Endothelial cell of umbilical vein (primary cell): Measurements from ENCODE around the gene NBPF11. TPM values are rescaled to one million over a fixed set of nuclear protein-coding genes. Genes with fewer than 3 reads are reported as not detected.
"Not testable (repeated sequence)": the region's sequence is repeated elsewhere in the genome, so short reads cannot be mapped to it uniquely, and the experiment has no call there.

ENCODE experiments used
- BruUV-seq: library from RNA; stranded (reverse); fragments of 400-500 nt; replicated peaks from 2 replicates; lab custom pipeline; 2021; lab: Mats Ljungman, UMichigan
- CTCF ChIA-PET: fragments of 300-600, 350-600 bp; sonication (Branson Sonifier 250); formaldehyde crosslinking; loops from one replicate; lab custom pipeline; 2021; ENCODE audit warnings: antibody characterized with exemption, inconsistent platforms; lab: Charles Lee
- POLR2A ChIA-PET: fragments of 300-600, 350-600 bp; sonication (Branson Sonifier 250); formaldehyde crosslinking; loops from one replicate; lab custom pipeline; 2021; ENCODE audit warnings: antibody characterized with exemption, inconsistent platforms; lab: Charles Lee
- DNase-seq: peaks from one replicate; pipeline ENCODE4 v3.0.0-alpha.2; 2011; ENCODE audit warnings: low read depth, low spot score
- FAIRE-seq: peaks from 2 replicates; lab custom pipeline; 2011; peaks lifted over from hg19 to GRCh38; lab: Jason Lieb, UNC
- H2AFZ ChIP-seq: 2 replicates; pipeline ENCODE4 v1.6.0; 2012; ENCODE audit warnings: low read depth, low read length, control low read depth, inconsistent platforms
- H3K27ac ChIP-seq: 2 replicates; pipeline ENCODE4 v1.5.1; 2011; ENCODE audit warnings: low read depth, mild to moderate bottlenecking, control low read depth, low read length, moderate library complexity; ENCODE audit not compliant: insufficient read depth
- H3K27me3 ChIP-seq, 2 experiments: 2 replicates each; pipeline versions ENCODE4 v1.6.0 to v1.6.1; 2011; ENCODE audit warnings: low read length in 2 of 2, mixed read lengths in 1 of 2; ENCODE audit not compliant: control insufficient read depth in 2 of 2, insufficient read depth in 2 of 2
- H3K36me3 ChIP-seq, 2 experiments: 2 replicates in 1 of 2; 3 replicates in 1 of 2; pipeline ENCODE4 v1.5.1; 2011; ENCODE audit warnings: low read length in 2 of 2, mild to moderate bottlenecking in 1 of 2, moderate library complexity in 1 of 2; ENCODE audit not compliant: control insufficient read depth in 2 of 2, insufficient read depth in 2 of 2; ENCODE audit errors: extremely low read depth in 1 of 2
- H3K4me1 ChIP-seq: 3 replicates; pipeline ENCODE4 v1.5.1; 2011; ENCODE audit warnings: mild to moderate bottlenecking, low read length; ENCODE audit not compliant: control insufficient read depth, insufficient read depth; ENCODE audit errors: extremely low read depth
- H3K4me2 ChIP-seq: 2 replicates; pipeline ENCODE4 v1.6.1; 2011; ENCODE audit warnings: low read length, control low read depth, mixed read lengths; ENCODE audit not compliant: insufficient read depth
- H3K4me3 ChIP-seq, 3 experiments: fragments of 200-600 bp in 1 of 3; sonication (generic), shearing (Covaris generic) in 1 of 3; replicated peaks in 1 of 3; 2 replicates each; pipeline ENCODE4 v1.5.1; 2011 to 2016; ENCODE audit warnings: control low read depth in 3 of 3, low read length in 3 of 3, mild to moderate bottlenecking in 2 of 3, inconsistent platforms in 1 of 3, low read depth in 1 of 3, moderate library complexity in 1 of 3; ENCODE audit not compliant: insufficient read depth in 1 of 3
- H3K79me2 ChIP-seq: 2 replicates; pipeline ENCODE4 v1.6.0; 2012; ENCODE audit warnings: low read length, inconsistent platforms; ENCODE audit not compliant: control insufficient read depth, insufficient read depth
- H3K9ac ChIP-seq: replicated peaks from 2 replicates; pipeline ENCODE3; 2011; ENCODE audit warnings: low read length, control low read depth; ENCODE audit not compliant: insufficient read depth; ENCODE audit errors: extremely low read depth
- H3K9me1 ChIP-seq: replicated peaks from 3 replicates; pipeline ENCODE4 v1.6.0; 2011; ENCODE audit warnings: mild to moderate bottlenecking, low read length; ENCODE audit not compliant: control insufficient read depth, insufficient read depth; ENCODE audit errors: extremely low read depth
- H3K9me3 ChIP-seq: replicated peaks from 2 replicates; pipeline ENCODE4 v1.5.1; 2012; ENCODE audit warnings: low read length, inconsistent platforms; ENCODE audit not compliant: control insufficient read depth, insufficient read depth
- H4K20me1 ChIP-seq: replicated peaks from 2 replicates; pipeline ENCODE3; 2011; ENCODE audit warnings: mild to moderate bottlenecking, low read length; ENCODE audit not compliant: control insufficient read depth, insufficient read depth; ENCODE audit errors: extremely low read depth
- dilution Hi-C: fragments of 300-500 bp; cut with MboI; formaldehyde crosslinking; loops from one replicate; pipeline ENCODE4 v1.15.0; 2019; ENCODE audit warnings: low sequenced_read_pairs; ENCODE audit not compliant: extremely low pct_ligation_motif_present
- intact Hi-C: fragments of 100-400 bp; cut with micrococcal nuclease; formaldehyde crosslinking; loops from one replicate; pipeline ENCODE4 v1.10.0; 2022
- polyA plus RNA-seq, 4 experiments: library from polyadenylated mRNA; depleted of rRNA in 3 of 4; stranded (reverse) in 3 of 4; unstranded in 1 of 4; fragments of >200 nt; gene quantifications; 2 replicates each; pipeline versions ENCODE4 v1.2.1 to v1.2.3, GENCODE V29; 2011 to 2012; ENCODE audit warnings: missing spikeins in 1 of 4
- total RNA-seq: library from RNA; stranded (reverse); gene quantifications from 2 replicates; pipeline ENCODE4 v1.2.3, GENCODE V29; 2021

NBPF11 gene
- total and polyA plus RNA-seq, 2 donors (not counting 3 experiments of a cell fraction or from before 2014, with no cell fraction given) = 10.3 to 11.0 TPM

- not testable (repeated sequence) for H3K4me3 ChIP-seq, FAIRE-seq, H3K9me1 ChIP-seq
Observed at GRCh38 chr1:148149050-148149815, 2.8 kb downstream of the NBPF11 start.

GRCh38 chr1:148147052-148147838 is 4.8 kb downstream of the NBPF11 start:
- FAIRE-seq, H3K9me1 ChIP-seq, H3K27me3 ChIP-seq, H3K4me2 ChIP-seq, H3K4me1 ChIP-seq, dilution Hi-C loops, POLR2A ChIA-PET, H4K20me1 ChIP-seq, H3K36me3 ChIP-seq, CTCF ChIA-PET, H2AFZ ChIP-seq, H3K4me3 ChIP-seq, H3K9ac ChIP-seq, BruUV-seq, DNase-seq, H3K79me2 ChIP-seq, H3K9me3 ChIP-seq, H3K27ac ChIP-seq, intact Hi-C loops: not testable (repeated sequence)

More at GRCh38 chr1:148149050-148149815, 2.8 kb downstream of the NBPF11 start:
- H3K27ac ChIP-seq, H3K9ac ChIP-seq, H2AFZ ChIP-seq, DNase-seq, H3K27me3 ChIP-seq, H4K20me1 ChIP-seq, H3K36me3 ChIP-seq, CTCF ChIA-PET, H3K79me2 ChIP-seq, H3K9me3 ChIP-seq, POLR2A ChIA-PET, dilution Hi-C loops, intact Hi-C loops, BruUV-seq, H3K4me2 ChIP-seq, H3K4me1 ChIP-seq: not testable (repeated sequence)

- H3K36me3 ChIP-seq, H3K9ac ChIP-seq, H3K27me3 ChIP-seq, POLR2A ChIA-PET, H3K9me3 ChIP-seq, CTCF ChIA-PET, H3K4me3 ChIP-seq, BruUV-seq, H4K20me1 ChIP-seq, FAIRE-seq, H3K9me1 ChIP-seq, H2AFZ ChIP-seq, H3K4me1 ChIP-seq, intact Hi-C loops, H3K79me2 ChIP-seq, DNase-seq, H3K27ac ChIP-seq, H3K4me2 ChIP-seq, dilution Hi-C loops: not testable (repeated sequence)
Observed at GRCh38 chr1:148146191-148146997, 5.7 kb downstream of the NBPF11 start.
